ENCODE results near the gene SLC11A1.

The SLC11A1 gene

GRCh38 chr2:218403810-218404209 is 21.7 kb downstream of the SLC11A1 start:
- in situ Hi-C loops (cut with MboI; ENCODE audit: low sequenced_read_pairs) = loop anchor here (10.0 kb wide), 1 partner anchor 251 kb away; the partner anchor contains the start of genes BCS1L and ZNF142

DNA sequence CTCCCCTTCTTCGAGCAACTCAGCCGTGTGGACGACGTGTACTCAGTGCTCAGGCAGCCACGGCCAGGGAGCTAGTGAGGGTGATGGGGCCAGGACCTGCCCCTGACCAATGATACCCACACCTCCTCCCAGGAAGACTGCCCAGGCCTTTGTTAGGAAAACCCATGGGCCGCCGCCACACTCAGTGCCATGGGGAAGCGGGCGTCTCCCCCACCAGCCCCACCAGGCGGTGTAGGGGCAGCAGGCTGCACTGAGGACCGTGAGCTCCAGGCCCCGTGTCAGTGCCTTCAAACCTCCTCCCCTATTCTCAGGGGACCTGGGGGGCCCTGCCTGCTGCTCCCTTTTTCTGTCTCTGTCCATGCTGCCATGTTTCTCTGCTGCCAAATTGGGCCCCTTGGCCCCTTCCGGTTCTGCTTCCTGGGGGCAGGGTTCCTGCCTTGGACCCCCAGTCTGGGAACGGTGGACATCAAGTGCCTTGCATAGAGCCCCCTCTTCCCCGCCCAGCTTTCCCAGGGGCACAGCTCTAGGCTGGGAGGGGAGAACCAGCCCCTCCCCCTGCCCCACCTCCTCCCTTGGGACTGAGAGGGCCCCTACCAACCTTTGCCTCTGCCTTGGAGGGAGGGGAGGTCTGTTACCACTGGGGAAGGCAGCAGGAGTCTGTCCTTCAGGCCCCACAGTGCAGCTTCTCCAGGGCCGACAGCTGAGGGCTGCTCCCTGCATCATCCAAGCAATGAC is 22.4 kb downstream of the SLC11A1 start:
- in situ Hi-C loops (cut with MboI; ENCODE audit: low sequenced_read_pairs) = loop anchor here (10.0 kb wide), 1 partner anchor 250 kb away; the partner anchor contains the start of genes BCS1L and ZNF142

DNA sequence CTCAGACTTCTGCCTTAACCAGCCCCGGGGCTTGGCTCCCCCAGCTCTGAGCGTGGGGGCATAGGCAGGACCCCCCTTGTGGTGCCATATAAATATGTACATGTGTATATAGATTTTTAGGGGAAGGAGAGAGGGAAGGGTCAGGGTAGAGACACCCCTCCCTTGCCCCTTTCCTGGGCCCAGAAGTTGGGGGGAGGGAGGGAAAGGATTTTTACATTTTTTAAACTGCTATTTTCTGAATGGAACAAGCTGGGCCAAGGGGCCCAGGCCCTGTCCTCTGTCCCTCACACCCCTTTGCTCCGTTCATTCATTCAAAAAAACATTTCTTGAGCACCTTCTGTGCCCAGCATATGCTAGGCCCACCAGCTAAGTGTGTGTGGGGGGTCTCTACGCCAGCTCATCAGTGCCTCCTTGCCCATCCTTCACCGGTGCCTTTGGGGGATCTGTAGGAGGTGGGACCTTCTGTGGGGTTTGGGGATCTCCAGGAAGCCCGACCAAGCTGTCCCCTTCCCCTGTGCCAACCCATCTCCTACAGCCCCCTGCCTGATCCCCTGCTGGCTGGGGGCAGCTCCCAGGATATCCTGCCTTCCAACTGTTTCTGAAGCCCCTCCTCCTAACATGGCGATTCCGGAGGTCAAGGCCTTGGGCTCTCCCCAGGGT is 23.1 kb downstream of the SLC11A1 start:
- in situ Hi-C loops (cut with MboI; ENCODE audit: low sequenced_read_pairs) = loop anchor here (10.0 kb wide), 1 partner anchor 250 kb away; the partner anchor contains the start of genes BCS1L and ZNF142

GRCh38 chr2:218405746-218406208 is 23.7 kb downstream of the SLC11A1 start:
- in situ Hi-C loops (cut with MboI; ENCODE audit: low sequenced_read_pairs) = loop anchor here (10.0 kb wide), 1 partner anchor 249 kb away; the partner anchor contains the start of genes BCS1L and ZNF142

DNA sequence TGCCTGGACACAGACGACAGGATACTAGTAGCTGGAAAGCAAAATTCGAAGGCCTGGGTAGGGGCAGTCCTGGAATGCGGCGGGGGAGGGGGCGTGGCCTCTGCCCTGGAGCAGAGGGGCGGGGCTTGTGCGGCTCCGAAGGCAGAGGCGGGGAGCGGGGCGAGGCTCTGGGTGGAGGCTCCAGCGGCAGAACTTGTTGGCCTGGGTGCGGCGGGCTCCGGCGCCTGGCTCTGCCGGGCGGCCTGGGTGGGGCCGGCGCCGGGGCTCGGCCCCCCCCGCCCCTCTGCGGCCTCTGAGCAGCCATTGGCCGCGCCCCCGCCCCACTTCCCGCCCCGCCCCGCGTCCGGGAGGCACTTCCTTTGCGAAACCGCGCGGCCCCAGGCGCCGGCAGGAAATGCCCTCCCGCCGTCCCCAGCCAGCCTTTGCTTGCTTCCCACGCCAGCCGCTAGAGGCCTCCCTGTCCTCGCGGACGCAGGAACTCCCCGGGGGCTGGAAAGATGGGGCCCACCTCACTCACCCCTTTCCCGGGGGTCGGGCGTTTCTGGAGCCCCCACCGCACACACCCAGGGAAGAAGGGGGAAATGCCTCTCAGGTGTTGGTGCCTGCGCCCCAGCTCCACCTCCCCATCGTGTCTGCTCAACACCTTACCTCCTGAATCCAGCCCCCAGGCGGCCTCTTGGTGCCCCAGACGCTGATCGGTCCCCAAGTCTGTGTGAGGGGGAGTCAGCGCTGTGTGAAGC is 24.3 kb downstream of the SLC11A1 start:
- in situ Hi-C loops (cut with MboI; ENCODE audit: low sequenced_read_pairs) = loop anchor here (10.0 kb wide), 1 partner anchor 248 kb away; the partner anchor contains the start of genes BCS1L and ZNF142

DNA sequence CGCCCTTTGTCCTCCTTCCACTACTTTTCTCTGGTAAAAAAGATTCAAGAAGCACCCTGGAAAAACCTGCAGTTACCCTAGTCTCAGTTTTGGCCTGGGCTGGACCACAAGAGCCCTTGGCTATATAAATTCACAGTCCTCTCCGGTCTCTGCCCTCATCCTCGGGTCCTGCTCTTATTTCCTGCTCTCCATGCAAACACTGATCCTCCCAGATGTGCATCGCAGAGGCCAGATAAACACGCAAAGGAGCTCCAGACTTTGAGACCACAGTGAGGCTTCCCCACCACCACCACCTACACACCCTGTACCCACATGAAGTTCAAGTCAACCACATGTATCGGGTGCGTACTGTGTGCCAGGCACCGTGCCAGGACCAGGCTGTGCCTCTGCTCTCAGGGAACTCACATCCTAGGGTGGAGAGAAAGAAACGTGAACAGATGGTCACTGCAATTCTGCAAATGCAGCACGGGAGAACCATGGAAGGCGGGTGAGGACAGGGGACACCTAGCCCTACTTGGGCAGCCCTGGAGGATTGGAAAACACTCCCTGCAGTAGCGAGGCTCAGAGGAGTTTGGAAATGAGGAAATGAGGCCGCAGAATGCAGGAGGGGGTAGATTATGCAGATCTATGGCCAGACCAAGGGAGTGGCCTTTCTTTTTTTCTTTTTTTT is 25.0 kb downstream of the SLC11A1 start:
- in situ Hi-C loops (cut with MboI; ENCODE audit: low sequenced_read_pairs) = loop anchor here (10.0 kb wide), 1 partner anchor 248 kb away; the partner anchor contains the start of genes BCS1L and ZNF142

DNA sequence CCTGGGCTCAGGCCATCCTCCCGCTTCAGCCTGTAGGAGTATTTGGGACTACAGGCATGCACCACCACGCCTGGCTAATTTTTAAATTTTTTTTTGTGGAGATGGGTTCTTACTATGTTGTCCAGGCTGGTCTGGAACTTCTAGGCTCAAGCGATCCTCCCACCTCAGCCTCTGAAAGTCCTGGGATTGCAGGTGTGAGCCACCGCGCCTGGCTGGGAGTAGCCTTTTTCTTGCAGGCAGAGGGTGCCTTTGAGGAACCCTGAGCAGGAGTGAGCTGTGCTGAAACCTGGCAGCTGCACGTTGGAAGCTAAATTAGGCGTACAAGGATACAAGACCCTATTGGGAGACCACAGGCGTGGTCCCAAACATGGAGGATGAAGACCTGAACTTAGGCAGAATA is 25.6 kb downstream of the SLC11A1 start:
- in situ Hi-C loops (cut with MboI; ENCODE audit: low sequenced_read_pairs) = loop anchor here (10.0 kb wide), 1 partner anchor 247 kb away; the partner anchor contains the start of genes BCS1L and ZNF142

DNA sequence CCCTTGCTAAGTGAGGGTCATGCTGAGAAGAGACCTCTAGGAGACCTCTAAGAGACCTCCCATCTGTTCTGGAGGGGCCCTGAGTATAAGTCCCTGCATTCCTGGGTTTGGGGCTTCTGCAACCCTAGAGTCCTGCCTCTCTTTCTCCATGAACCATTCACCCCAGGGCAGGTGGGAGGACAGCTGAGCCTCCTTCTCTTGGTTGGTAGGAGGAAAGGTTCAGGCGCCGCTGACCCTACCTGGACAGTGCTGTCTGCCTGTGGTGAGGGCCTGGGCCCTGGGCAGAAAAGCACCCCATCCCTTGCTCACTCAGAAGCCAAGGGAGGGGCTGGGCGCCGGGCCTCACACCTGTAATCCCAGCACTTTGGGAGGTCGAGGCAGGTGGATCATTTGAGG is 36.2 kb downstream of the SLC11A1 start:
- in situ Hi-C loops (cut with MboI; ENCODE audit: low sequenced_read_pairs) = no loop called here

- in situ Hi-C loops (cut with MboI; ENCODE audit: low sequenced_read_pairs) = no loop called here
Observed at GRCh38 chr2:218418717-218419458, 36.8 kb downstream of the SLC11A1 start, which contains the start of gene VIL1. TSS of gene VIL1 (plus strand) at chr2:218419123. CDS start at chr2:218423779, 4,656 bp downstream.

DNA sequence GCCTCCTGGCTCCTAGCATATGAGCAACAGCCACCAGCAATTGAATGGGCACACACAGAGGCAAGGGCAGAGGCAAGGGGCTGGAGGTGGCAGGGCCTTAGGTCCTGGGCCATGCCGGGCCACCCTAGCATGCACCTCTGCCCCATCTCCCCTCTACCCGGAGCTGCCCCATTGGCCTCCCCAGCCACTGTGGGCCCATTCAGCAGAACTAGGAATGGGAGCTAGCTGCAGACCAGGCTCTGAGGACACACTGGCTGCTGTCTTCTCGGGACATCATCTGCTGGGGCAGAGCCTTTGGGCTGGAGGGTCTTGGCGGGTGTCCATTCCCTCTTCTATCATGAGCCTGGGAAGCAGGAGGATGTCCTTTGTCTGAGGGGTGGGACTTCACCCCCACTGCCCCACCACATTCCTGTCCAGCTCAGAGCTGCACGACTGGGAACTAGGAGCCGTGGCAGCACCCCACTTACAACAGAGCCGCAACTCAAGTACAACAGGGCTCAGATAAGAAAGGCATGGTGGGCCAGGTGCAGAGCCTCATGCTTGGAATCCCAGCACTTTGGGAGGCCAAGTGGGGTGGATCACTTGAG is 37.6 kb downstream of the SLC11A1 start:
- in situ Hi-C loops (cut with MboI; ENCODE audit: low sequenced_read_pairs) = no loop called here

- in situ Hi-C loops (cut with MboI; ENCODE audit: low sequenced_read_pairs) = no loop called here
Observed at GRCh38 chr2:218421027-218421426, 39.0 kb downstream of the SLC11A1 start.

- in situ Hi-C loops (cut with MboI; ENCODE audit: low sequenced_read_pairs) = no loop called here
Observed at GRCh38 chr2:218422403-218423086, 40.5 kb downstream of the SLC11A1 start.

DNA sequence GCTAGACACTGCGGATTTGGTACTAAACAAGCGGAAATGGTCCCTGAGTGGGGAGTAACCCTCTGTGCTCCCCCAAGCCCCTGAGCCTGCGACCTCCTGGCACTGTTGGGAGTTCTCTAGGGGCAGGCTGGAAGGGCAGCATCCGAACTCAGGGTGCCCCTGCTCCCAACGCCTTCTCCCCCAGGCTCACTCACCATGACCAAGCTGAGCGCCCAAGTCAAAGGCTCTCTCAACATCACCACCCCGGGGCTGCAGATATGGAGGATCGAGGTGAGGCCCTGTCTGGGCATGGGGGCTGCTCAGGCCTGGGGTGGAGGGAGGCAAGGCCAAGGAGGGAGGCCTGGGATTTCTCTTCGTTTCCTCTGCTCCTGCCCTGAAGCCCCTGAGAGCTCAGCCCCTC is 41.5 kb downstream of the SLC11A1 start:
- in situ Hi-C loops (cut with MboI; ENCODE audit: low sequenced_read_pairs) = no loop called here

DNA sequence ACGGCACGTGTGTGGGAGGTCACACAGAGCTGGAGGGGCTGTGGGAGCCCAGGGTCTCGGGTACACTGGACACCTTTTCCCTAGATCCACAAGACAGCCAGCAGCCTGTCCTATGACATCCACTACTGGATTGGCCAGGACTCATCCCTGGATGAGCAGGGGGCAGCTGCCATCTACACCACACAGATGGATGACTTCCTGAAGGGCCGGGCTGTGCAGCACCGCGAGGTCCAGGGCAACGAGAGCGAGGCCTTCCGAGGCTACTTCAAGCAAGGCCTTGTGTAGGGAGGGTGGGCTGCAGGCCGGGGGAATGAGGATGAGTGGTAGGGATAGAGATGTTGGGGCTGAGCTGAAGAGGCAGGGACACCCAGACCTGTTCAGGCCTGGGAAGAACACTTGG is 43.5 kb downstream of the SLC11A1 start:
- in situ Hi-C loops (cut with MboI; ENCODE audit: low sequenced_read_pairs) = no loop called here

GRCh38 chr2:218427741-218428140 is 45.7 kb downstream of the SLC11A1 start:
- in situ Hi-C loops (cut with MboI; ENCODE audit: low sequenced_read_pairs) = no loop called here

DNA sequence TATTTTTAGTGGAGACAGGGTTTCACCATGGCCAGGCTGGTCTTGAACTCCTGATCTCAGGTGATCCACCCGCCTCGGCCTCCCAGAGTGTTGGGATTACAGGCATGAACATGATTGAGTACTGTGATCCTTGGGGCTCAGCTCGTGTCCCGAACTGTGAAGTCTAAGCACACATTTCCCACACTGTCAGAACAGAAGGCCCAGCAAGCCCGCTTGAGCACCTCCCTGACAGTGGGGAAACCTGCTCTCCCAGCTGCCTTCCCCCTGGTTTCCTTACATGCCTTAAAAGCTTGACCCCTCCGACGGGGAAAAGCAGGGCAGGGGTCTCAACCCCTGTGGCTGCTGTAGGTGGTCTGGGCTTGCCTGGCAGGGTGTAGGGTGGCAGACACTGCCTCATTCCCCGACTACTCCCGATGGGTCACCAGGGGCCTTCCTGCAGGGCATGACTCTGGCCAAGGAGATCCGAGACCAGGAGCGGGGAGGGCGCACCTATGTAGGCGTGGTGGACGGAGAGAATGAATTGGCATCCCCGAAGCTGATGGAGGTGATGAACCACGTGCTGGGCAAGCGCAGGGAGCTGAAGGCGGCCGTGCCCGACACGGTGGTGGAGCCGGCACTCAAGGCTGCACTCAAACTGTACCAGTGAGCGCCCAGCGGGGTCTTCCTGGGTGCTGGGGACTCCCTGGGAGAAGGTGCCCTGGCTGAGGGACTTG is 46.9 kb downstream of the SLC11A1 start:
- in situ Hi-C loops (cut with MboI; ENCODE audit: low sequenced_read_pairs) = no loop called here

- in situ Hi-C loops (cut with MboI; ENCODE audit: low sequenced_read_pairs) = no loop called here
Observed at GRCh38 chr2:218429911-218430692, 48.0 kb downstream of the SLC11A1 start.

Data from HL-60/S4 (cell line).